Colon (tissue), 2 donors: ENCODE data around the gene DCX.
A peak's percentile ranks its signal among the peaks of the same experiment; 100 is the strongest.

ENCODE experiments used
- FAIRE-seq: peaks from 2 replicates; lab custom pipeline; 2012; peaks lifted over from hg19 to GRCh38; lab: Jason Lieb, UNC
- donor health status: control.
- donor health status: control.

DCX gene

DNA sequence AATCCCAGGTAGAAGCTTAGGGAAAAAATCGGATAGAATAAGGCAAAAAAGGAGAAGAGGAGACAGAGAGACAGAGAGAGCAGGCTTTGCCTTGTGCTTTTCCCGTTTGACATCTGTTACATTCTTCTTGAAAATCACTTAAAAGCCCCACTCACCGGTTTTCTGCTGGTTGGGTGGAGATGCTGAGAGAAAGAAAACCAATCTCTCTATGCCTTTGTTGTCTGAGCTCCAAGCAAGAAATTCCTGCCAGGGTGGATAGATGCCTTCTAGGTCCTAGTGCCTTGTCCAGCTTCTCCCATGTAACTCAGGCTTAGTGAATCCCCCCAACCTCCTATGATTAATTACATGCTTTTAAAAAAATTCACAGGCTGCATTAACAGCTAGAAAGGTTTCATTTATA is at the start of gene DCX:
TSS of gene DCX (minus strand) at position 210 of the 400 bp plus-strand sequence. CDS start 1,794 bp downstream, outside the sequence.
- no peak for FAIRE-seq

DNA sequence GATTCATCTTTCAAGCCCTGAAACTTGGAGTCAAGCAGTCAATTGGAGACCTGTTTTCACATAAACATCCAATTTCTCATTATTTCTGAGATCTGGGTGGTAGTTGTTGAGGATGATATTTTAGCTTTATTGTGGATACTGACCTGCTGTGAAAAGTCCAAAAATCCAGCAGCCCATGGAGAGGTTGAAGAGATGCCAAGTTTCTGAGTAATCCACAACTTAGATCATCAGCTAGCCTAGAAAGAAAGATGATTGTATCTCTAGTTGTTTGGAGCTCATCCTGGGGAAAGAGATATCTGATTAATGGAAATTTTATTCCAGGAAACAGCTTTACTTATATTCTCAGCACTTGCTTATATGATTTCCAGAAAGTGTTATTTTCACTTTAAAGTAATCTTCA is 48.6 kb upstream of the DCX start:
- no peak for FAIRE-seq

GRCh38 chrX:111447298-111447697 is 35.3 kb upstream of the DCX start:
- no peak for FAIRE-seq

GRCh38 chrX:111445485-111445884 is 33.5 kb upstream of the DCX start:
- peak; percentile 87 for FAIRE-seq

- no peak for FAIRE-seq
Observed at GRCh38 chrX:111444881-111445280, 32.9 kb upstream of the DCX start.

DNA sequence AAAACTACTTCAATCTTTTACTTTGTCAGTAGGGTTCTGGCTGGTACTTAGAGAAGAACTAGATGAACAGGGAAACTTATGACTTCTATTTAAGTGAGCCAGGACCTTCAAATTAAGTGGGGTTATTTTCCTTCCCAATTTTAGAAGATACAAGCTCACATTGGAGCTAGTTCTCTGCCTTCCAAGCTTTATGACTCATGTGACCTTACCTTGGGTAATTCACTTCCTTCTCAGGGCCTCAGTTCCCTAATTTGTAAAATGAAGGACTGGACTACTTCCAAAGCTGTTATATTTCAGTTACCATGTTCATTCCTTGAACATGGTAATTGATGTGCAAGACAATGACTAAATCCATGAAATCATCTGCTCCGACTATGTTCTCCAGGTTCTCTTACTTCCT is 32.0 kb upstream of the DCX start:
- no peak for FAIRE-seq

GRCh38 chrX:111442791-111443190 is 30.8 kb upstream of the DCX start:
- no peak for FAIRE-seq

DNA sequence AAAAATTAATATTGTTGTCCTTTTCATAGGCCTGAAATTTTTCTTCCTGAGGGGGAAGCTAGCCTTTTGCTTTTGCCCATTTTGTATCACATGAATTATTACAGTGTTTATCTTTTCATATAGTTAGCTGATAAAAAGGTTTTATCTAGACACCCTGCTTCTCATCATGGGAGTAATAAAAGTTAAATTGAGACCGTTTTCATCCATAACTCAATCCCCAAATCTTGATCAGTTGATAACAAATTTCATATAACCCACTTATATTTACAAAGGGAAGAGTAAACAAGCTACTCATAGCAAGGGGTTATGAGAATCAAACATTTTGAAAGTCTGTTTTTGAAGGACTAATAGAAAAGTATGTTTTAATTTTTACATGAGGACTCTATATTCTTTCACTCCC is 23.5 kb upstream of the DCX start:
- no peak for FAIRE-seq

DNA sequence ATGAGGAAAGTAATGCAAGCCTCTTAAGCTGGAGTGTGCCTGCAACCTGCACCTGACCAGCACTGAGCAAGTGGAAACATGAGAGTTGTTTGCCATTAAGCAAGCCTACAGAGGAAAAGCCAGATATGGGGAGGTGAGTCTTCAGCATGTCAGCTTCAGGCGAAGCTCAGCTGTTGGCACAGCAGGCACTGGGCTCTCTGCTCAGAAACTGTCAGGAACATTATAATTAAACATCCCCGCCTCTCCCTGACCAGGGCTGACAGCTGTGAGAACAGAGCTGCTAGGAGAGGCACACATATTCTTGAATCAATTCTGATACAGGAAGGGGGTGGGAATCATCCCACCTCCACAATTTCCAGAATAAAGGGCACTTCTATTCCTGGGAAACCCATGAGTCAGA is 19.0 kb upstream of the DCX start:
- no peak for FAIRE-seq

DNA sequence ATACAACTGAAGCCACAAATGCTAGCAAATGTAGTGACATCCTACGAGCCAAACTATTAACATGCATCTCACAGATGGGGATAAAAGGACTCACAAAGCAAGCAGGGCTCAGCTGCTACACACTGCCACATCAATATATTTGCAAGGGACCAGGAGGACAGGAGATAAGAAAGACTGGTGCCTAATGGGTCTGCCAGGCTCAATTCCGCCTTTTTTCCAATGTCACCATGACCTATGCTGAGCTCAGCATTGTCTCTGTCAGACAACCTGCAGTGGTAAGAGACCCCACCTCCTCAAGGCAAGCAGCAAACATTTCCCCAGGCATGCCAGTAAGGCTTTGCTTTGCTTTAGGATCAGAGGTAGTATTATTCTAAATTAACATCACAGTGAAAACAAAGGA is 435 bp downstream of the DCX start:
- FAIRE-seq, result no peak

DNA sequence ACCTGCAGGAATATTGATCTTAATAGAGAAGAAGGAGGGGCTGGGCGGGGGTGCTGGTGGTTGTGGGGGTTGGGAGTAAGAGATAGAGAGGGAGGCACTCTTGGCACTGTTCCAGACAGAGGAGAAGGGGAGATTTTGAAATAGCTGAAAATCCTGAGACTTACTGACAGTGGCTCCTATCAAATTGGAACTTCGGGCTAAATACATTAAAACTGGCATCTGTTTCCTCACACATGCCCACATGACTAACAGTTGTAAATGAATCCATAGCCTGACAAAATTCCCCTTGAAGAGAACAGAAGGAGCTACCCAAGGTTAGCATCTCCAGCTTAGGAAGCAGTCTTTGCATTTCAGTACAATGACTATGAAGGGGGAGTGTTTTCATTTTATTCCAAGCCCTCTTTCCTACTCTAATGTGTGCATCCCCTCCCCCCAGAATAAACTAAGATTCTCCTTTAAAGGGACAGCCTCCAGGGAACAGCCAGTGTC is 1.4 kb downstream of the DCX start:
- FAIRE-seq, result no peak

DNA sequence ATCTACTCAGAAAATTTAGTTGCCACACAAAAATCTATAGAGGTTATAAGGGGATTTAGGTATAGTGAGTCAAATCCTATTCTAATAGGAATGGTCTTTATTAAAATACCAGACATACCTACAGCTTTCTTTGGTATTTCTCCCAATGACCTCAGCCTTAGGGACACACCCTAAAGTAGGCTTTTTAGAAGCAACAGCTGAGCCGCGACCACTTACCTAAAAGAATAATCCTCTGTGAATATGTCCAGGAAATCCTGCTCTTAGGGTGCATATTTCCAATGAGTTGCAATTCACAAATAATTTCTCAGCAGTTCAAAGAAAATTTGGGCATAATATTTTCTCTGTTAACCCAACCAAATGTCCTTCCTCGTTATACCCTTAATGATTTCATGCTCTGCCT is 2.7 kb downstream of the DCX start:
- FAIRE-seq, result no peak

DNA sequence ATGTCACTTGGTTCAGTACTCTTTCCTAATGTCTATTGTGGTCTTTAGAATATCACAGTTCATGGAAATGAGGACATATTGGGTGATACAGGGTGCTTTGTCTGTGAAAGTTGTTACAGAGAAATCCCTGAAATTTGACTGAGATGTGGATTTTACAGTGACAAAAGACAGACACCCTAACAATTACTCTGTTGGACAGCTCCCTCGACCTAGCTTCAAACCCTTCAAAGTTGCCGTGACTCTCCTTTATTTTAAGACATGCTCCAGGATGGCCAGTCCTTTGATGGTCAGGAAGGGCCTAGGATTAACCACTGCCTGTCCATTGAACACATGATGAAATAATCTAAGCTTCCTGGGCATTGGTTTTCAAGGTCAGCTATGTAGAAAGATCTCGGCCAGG is 4.0 kb downstream of the DCX start:
- no peak for FAIRE-seq

DNA sequence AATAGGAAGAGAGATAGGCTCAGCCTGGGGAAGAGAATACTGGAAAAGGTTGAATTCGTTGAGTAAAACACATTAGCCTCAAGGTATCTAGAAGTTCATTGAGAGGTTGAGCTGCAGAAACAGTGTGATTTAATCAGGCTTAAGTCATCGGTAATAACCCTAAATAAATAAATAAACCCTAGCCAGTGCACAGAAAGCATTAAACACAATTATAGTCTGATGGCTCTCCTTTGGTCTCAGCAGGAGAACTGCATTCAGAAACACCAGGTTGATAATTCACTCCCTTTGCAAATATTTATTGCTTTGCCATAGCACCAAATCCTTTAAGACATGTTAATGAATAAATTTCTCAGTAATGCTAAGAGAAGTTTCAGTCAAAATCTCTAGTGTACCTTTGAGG is 9.6 kb downstream of the DCX start:
- no peak for FAIRE-seq

DNA sequence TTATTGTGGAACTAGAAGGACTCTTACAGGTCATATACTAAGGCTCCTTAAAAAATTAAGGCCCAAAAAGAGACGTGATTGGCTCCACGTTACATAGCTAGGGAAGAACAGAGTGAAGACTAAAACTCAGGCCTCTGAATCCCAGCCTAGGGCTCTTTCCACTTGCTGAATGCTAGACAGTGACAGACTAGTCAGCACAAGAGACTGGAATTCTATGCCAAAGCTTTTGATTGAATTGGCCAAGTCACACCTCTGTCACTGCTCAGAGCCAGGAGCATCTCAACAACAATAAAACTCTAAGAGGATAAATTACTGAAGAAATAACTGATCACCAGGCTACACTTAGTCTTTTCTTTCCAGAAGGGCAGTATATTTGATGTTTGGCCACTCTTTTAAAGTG is 16.8 kb downstream of the DCX start:
- no peak for FAIRE-seq

GRCh38 chrX:111394569-111394968 is 17.4 kb downstream of the DCX start:
- FAIRE-seq, result no peak

DNA sequence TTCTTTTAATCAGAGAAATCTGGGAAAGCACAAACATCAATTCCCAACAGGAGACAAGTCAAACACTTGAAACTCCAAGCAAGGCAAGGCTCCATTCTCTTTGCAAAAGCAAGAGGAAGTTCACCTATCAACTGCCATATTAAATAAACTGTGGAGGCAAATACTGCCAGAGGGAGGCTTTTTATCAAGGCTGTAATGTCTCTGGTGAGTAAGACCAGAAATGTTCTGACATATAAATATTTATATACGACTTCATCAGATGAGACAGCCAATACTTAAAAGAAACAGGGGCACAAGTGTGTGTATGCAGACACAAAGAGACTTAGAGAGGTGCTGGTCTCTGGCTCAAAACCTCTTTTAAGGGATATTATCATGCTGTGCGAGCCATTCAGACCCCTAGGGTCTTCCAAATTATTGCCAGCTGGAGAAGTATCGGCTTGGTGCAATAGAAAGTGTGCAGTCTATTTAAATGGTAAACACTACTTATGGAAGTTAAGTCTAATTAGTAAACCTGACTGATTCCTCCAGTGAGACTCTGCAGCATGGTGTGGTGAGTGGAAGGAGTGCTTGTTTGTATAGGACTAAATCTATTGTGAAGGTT is 24.4 kb downstream of the DCX start:
- no peak for FAIRE-seq

- FAIRE-seq, result no peak
Observed at GRCh38 chrX:111386615-111387233, 25.3 kb downstream of the DCX start.

DNA sequence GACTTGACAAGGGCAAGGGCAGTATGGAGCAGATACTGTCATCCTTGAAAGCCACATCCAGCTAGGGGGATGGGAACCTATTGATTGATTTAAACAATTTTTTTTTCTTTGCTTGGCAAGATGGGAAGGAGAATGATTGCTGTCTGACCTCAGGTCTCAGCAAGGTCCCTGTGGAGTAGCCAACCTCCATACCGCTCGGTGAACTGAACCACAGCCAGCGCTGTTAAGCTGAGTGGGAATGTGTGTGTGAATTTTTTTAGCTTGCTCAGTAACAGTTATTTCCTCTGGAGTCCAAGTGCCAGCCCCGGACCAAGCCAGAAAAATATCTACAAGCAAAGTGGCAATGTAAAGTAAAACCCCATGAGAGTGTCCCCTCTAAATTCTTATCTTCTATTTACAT is 25.9 kb downstream of the DCX start:
- FAIRE-seq, result no peak

- FAIRE-seq, result no peak
Observed at GRCh38 chrX:111382277-111382676, 29.7 kb downstream of the DCX start.

DNA sequence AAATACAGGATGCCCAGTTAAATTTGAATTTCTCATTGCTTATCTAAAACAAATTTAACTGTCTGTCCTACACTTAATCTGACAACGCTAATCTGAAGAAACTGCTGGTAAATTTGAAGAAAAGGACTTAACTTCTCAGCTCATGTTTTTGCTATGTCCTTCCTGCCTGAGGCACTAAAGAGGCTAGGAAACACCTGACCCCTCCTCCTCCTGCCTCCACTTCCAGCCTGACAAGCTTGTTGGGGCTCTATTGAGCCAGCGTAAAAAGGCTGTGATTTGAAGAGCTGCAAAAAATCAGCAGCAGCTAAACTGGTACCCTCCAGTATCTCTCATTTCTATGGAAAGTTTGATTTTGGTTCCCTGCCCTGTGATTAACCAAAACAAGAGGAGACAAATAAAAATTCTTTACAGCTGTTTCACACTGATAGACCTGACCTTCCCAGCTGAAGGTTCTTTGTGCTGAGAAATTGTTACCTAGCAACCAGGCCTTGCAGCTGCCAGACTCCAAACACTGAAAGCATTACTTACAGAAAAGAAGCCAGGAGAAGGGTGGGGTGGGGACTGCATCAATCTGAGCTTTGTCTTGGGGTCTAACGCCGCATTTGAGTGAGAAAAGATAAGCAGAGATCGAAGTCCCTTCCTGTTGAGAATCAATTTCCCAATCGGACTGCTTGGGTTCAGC is 35.0 kb downstream of the DCX start:
- FAIRE-seq, result no peak

DNA sequence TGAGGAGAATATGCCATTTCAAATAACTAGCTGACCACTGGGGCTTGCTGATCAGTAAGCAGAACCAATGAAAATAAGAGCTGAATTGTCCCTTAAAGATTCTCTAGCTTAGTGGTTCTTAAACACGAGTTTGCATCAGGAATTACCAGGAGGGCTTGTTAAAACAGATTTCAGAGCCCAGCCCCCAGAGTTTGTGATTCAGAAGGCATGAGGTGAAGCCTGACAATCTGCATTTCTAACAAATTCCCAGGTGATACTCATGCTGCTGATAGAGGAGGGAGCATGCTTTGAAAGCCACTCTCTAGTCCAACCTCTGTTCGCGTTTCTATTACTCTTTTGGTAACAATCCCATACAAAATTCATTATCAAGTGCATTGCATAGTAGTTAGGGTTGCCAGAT is 35.5 kb downstream of the DCX start:
- no peak for FAIRE-seq

GRCh38 chrX:111375747-111376146 is 36.2 kb downstream of the DCX start:
- no peak for FAIRE-seq

DNA sequence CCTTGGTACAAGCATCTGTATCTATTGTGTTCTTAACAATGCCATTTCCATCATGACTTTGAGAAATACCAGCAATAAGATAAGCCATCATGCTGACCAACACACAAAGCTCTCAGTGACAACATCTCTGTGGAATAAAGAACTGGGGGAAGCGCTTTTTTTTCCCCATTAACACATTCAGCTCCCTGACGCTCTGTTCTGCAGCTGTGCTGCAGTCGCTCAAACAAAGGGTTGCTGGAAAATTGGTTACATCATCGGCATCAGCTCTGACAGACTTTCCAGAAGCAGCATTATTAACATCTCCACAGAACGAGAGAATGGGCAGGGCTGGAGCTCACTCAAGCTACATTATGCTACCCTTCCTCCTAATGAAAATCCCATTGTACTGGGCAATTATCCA is 39.9 kb downstream of the DCX start:
- no peak for FAIRE-seq
